ENCODE measurements around the gene COPRS. TPM values are rescaled to one million over a fixed set of nuclear protein-coding genes. Genes with fewer than 3 reads are reported as not detected.
"Not testable (repeated sequence)": the region's sequence is repeated elsewhere in the genome, so short reads cannot be mapped to it uniquely, and the experiment has no call there.

The COPRS gene
- total RNA-seq, 2 experiments from 2014 or later = 15.7 to 16.9 TPM

DNA sequence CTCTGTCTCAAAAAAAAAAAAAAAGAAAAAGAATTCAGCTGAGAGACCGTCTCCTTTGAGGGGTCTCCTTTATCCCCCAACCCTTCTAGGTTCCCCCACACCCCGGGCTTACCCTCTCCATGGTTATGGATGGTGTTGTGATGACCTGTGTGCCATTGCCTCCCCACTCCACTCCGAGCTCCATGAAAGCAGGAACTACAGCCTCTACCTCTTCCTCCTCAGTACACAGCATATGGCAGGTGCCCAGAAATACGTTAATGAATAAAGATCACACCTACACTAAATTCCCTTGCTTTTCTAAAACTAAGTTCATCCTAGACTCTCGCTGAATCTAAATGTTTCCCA, 17.2 kb downstream of the COPRS start:
- Mint-ChIP-seq H3K4me1 (no peaks in the 10 kb centered on the region), H3K4me3 (no peak overlapping the region), H3K27me3 (peaks cover 12% of the 10 kb centered on the region), H3K9me3 (no peaks in the 10 kb centered on the region), H3K36me3 (ENCODE audit: low read depth) (no peaks in the 10 kb centered on the region), H3K27ac (no peak overlapping the region)
- POLR2A ChIA-PET = no interaction called here
- CTCF ChIA-PET = interaction anchor here (0.6 to 2.0 kb wide), 10 partner anchors 8 to 320 kb away, joined by 3 to 10 read pairs (median 4); no protein-coding TSS in a partner anchor
- DNase-seq = no peak

DNA sequence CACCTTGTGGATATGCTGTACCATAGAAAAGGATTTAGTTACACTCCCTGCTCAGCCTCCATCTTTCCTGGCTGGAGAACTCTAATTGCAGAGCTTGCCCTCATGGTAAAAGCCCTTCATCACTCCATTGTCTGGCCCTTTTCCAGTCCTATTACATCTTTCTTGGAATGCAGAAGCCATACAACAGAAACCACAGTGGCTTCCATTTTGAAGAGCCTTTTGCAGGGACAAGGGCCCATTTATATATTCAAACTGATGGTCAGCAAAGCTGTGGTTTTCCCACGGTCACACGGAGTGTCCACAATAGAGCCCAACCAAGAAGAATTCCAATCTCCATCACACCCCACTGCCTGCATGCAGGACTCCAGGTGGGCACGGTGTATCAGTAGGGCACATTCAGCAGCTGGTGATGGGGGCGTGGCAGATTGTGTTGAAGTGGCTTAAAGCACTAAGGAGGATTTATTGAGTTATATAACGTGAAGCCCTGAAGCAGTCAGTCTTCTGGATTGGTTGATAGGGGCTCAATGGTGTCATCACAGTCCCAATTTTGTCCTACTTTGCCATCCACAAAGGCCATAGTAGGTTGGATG, 20.3 kb downstream of the COPRS start:
- no peak overlapping the region for H3K27ac Mint-ChIP-seq
- POLR2A ChIA-PET = no interaction called here
- DNase-seq = no peak
- peaks cover 9% of the 10 kb centered on the region for H3K27me3 Mint-ChIP-seq
- H3K36me3 Mint-ChIP-seq (ENCODE audit: low read depth) = no peaks in the 10 kb centered on the region
- H3K4me3 Mint-ChIP-seq = no peak overlapping the region
- CTCF ChIA-PET = no interaction called here
- no peaks in the 10 kb centered on the region for H3K9me3 Mint-ChIP-seq
- peaks cover 8% of the 10 kb centered on the region for H3K4me1 Mint-ChIP-seq

- peaks cover 9% of the 10 kb centered on the region for H3K27me3 Mint-ChIP-seq
- ChIA-PET CTCF (no interaction called here), POLR2A (no interaction called here)
- H3K9me3 Mint-ChIP-seq = no peaks in the 10 kb centered on the region
- H3K4me1 Mint-ChIP-seq = peaks cover 8% of the 10 kb centered on the region
- no peak for DNase-seq
- no peaks in the 10 kb centered on the region for H3K36me3 Mint-ChIP-seq (ENCODE audit: low read depth)
- H3K4me3 Mint-ChIP-seq = no peak overlapping the region
- H3K27ac Mint-ChIP-seq = no peak overlapping the region
Measured at GRCh38 chr17:31835984-31836383, 23.1 kb downstream of the COPRS start.

- no peaks in the 10 kb centered on the region for H3K9me3 Mint-ChIP-seq
- peaks cover 8% of the 10 kb centered on the region for H3K4me1 Mint-ChIP-seq
- no peak for DNase-seq
- ChIA-PET POLR2A (no interaction called here), CTCF (interaction anchor here (0.6 to 1.4 kb wide), 3 partner anchors 8 to 1130 kb away, joined by 3 to 5 read pairs (median 3); no protein-coding TSS in a partner anchor)
- H3K36me3 Mint-ChIP-seq (ENCODE audit: low read depth) = no peaks in the 10 kb centered on the region
- no peak overlapping the region for H3K27ac Mint-ChIP-seq
- H3K4me3 Mint-ChIP-seq = no peak overlapping the region
- H3K27me3 Mint-ChIP-seq = peaks cover 5% of the 10 kb centered on the region
Measured at GRCh38 chr17:31834448-31834847, 24.6 kb downstream of the COPRS start.

DNA sequence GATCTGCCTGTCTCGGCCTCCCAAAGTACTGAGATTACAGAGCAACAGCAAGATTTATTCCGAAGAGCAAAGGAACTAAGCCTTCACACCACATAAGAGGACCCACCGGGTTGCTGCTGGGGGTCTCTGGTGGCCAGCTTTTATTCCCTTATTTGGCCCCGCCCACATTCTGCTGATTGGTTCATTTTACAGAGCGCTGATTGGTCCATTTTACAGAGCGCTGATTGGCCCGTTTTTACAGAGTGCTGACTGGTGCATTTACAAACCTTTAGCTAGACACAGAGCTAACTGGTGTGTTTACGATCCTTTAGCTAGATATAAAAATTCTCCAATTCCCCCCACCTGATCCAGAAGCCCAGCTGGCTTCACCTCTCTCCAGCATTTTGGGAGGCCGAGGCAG, 26.3 kb downstream of the COPRS start:
- ChIA-PET POLR2A (no interaction called here), CTCF (interaction anchor here (0.7 to 1.2 kb wide), 2 partner anchors 9 to 29 kb away, joined by 3 to 5 read pairs; no protein-coding TSS in a partner anchor)
- DNase-seq = no peak
- Mint-ChIP-seq H3K9me3 (no peaks in the 10 kb centered on the region), H3K27me3 (peaks cover 3% of the 10 kb centered on the region), H3K36me3 (ENCODE audit: low read depth) (no peaks in the 10 kb centered on the region), H3K4me1 (peaks cover 8% of the 10 kb centered on the region), H3K27ac (no peak overlapping the region), H3K4me3 (no peak overlapping the region)

- H3K27ac Mint-ChIP-seq = no peak overlapping the region
- H3K36me3 Mint-ChIP-seq (ENCODE audit: low read depth) = no peaks in the 10 kb centered on the region
- no peak for DNase-seq
- peaks cover 8% of the 10 kb centered on the region for H3K4me1 Mint-ChIP-seq
- ChIA-PET POLR2A (no interaction called here), CTCF (interaction anchor here (0.8 kb wide), 1 partner anchor 11 kb away, joined by 3 read pairs; no protein-coding TSS in a partner anchor)
- no peak overlapping the region for H3K4me3 Mint-ChIP-seq
- no peaks in the 10 kb centered on the region for H3K9me3 Mint-ChIP-seq
- no peaks in the 10 kb centered on the region for H3K27me3 Mint-ChIP-seq
Measured at GRCh38 chr17:31830971-31831858, 27.8 kb downstream of the COPRS start.

DNA sequence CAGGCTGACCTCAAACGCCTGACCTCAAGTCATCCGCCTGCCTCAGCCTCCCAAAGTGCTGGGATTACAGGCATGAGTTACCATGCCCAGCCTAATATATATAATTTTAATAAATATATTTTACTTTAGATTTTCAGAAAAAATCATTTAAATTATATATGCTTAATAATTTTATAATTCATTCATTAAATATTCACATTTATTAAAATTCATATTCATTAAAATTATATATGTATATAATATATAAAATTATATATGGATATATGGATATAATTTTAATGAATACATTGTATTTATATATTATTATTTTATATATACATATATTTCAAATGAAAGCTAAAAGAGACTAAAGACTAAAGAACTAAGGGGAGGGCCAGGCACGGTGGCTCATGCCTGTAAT, 29.4 kb downstream of the COPRS start:
- Mint-ChIP-seq H3K27me3 (no peaks in the 10 kb centered on the region), H3K36me3 (ENCODE audit: low read depth) (no peaks in the 10 kb centered on the region), H3K4me1 (peaks cover 4% of the 10 kb centered on the region), H3K9me3 (no peaks in the 10 kb centered on the region), H3K4me3 (no peak overlapping the region), H3K27ac (no peak overlapping the region)
- no peak for DNase-seq
- CTCF ChIA-PET = interaction anchor here (1.1 kb wide), 1 partner anchor 13 kb away, joined by 4 read pairs; no protein-coding TSS in a partner anchor
- POLR2A ChIA-PET = no interaction called here

GRCh38 chr17:31828955-31829354, 30.1 kb downstream of the COPRS start:
- H3K27ac Mint-ChIP-seq; CTCF ChIA-PET; H3K4me3 Mint-ChIP-seq; DNase-seq; H3K27me3 Mint-ChIP-seq; H3K36me3 Mint-ChIP-seq (ENCODE audit: low read depth); POLR2A ChIA-PET; H3K4me1 Mint-ChIP-seq; H3K9me3 Mint-ChIP-seq: not testable (repeated sequence)

- Mint-ChIP-seq H3K27ac (no peak overlapping the region), H3K4me3 (no peak overlapping the region), H3K36me3 (ENCODE audit: low read depth) (no peaks in the 10 kb centered on the region), H3K9me3 (no peaks in the 10 kb centered on the region), H3K4me1 (no peaks in the 10 kb centered on the region), H3K27me3 (no peaks in the 10 kb centered on the region)
- CTCF ChIA-PET = interaction anchor here (1.2 kb wide), 1 partner anchor 386 kb away, joined by 3 read pairs; no protein-coding TSS in a partner anchor
- POLR2A ChIA-PET = no interaction called here
- no peak for DNase-seq
Measured at GRCh38 chr17:31825961-31826691, 32.9 kb downstream of the COPRS start.

DNA sequence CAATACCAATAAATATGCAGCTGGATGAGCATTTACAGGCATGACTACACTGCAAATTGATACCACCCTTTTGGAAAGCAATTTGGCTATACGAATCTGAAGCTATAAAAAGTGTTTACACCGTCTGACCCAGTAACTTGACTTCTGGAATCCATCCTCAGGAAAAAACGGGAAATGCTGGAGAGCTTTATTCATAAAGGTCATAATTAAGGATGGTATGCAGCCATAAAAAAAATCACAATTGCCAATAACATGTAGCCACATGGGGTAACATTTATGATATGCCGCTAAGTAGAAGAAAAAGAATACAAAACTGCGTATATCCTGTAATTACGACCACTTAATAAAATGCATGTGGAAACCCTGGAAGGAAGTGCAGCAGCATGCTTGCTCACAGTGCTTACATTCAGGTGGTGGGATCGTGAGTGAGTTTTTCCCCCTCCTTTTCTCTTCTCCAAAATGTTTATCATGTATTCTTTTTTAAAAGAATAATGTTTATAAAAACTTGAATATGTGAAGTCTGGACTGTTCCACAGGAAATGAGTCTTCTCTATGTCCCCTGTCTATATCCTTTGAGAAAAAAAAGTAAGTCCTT, 34.2 kb downstream of the COPRS start:
- no peak overlapping the region for H3K27ac Mint-ChIP-seq
- H3K27me3 Mint-ChIP-seq = no peaks in the 10 kb centered on the region
- ChIA-PET CTCF (no interaction called here), POLR2A (no interaction called here)
- H3K9me3 Mint-ChIP-seq = no peaks in the 10 kb centered on the region
- H3K4me1 Mint-ChIP-seq = no peaks in the 10 kb centered on the region
- no peaks in the 10 kb centered on the region for H3K36me3 Mint-ChIP-seq (ENCODE audit: low read depth)
- DNase-seq = no peak
- H3K4me3 Mint-ChIP-seq = no peak overlapping the region

DNA sequence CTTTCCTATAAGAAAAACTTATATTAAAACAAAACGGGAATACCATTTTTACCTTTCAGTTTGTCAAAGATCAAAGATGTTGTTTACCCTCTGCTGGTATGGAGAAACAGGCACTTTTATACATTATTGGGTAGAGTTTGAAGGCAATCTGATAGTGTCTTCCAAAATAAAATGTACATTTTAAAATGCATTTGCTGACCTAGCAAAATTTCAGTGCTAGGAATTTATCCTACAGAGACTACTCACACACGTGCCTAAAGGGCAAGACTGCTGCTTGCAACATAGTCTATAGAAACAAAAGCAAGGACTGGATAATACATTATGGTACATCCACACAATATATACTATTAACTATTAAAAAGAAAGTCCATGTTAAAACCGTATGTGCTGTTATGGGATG, 36.0 kb downstream of the COPRS start:
- H3K4me1 Mint-ChIP-seq = no peaks in the 10 kb centered on the region
- no peaks in the 10 kb centered on the region for H3K9me3 Mint-ChIP-seq
- ChIA-PET CTCF (interaction anchor here (1.0 kb wide), 1 partner anchor 10 kb away, joined by 3 read pairs; no protein-coding TSS in a partner anchor), POLR2A (no interaction called here)
- no peak overlapping the region for H3K27ac Mint-ChIP-seq
- no peaks in the 10 kb centered on the region for H3K27me3 Mint-ChIP-seq
- no peak overlapping the region for H3K4me3 Mint-ChIP-seq
- DNase-seq = no peak
- H3K36me3 Mint-ChIP-seq (ENCODE audit: low read depth) = no peaks in the 10 kb centered on the region

GRCh38 chr17:31820691-31821435, 38.2 kb downstream of the COPRS start:
- H3K4me3 Mint-ChIP-seq = no peak overlapping the region
- H3K36me3 Mint-ChIP-seq (ENCODE audit: low read depth) = no peaks in the 10 kb centered on the region
- no peak overlapping the region for H3K27ac Mint-ChIP-seq
- H3K4me1 Mint-ChIP-seq = no peaks in the 10 kb centered on the region
- H3K27me3 Mint-ChIP-seq = peaks cover 2% of the 10 kb centered on the region
- CTCF ChIA-PET = interaction anchor here (0.6 to 1.5 kb wide), 3 partner anchors 23 to 314 kb away, joined by 3 read pairs; no protein-coding TSS in a partner anchor
- no peaks in the 10 kb centered on the region for H3K9me3 Mint-ChIP-seq
- POLR2A ChIA-PET = no interaction called here
- DNase-seq = no peak

Data from activated CD4-positive, alpha-beta T cell treated with anti-CD3 and anti-CD28 coated beads, Interleukin-2, amount 10 ng/mL, durations not matched to agents 7 days and 5 days (primary cell).